HCT116 (cell line): Measurements from ENCODE around the gene CLCA2. TPM values are rescaled to one million over a fixed set of nuclear protein-coding genes. Genes with fewer than 3 reads are reported as not detected.

Experiments used
- ATAC-seq: fragments of 200-7000 bp; cut with Tn5 transposase; 2 replicates; pipeline ENCODE4 v1.9.1; 2020; ENCODE audit warnings: mild to moderate bottlenecking, moderate library complexity
- BruUV-seq: library from RNA; stranded (reverse); fragments of 400-500 nt; replicated peaks from 2 replicates; lab custom pipeline; 2021; lab: Mats Ljungman, UMichigan
- CTCF ChIA-PET: fragments of 300-600 bp; sonication (Branson Sonifier 250); formaldehyde crosslinking; loops from one replicate; lab custom pipeline; 2021; ENCODE audit warnings: antibody characterized with exemption; lab: Charles Lee
- POLR2A ChIA-PET: fragments of 300-600, 350-600 bp; sonication (Branson Sonifier 250); formaldehyde crosslinking; loops from one replicate; lab custom pipeline; 2021; ENCODE audit warnings: antibody characterized with exemption; lab: Charles Lee
- RAD21 ChIA-PET, 2 experiments: fragments of 300-600 bp; sonication (Branson Sonifier 250); formaldehyde crosslinking; loops; one replicate each; lab custom pipeline; 2023; ENCODE audit warnings: low total read pairs in 2 of 2; ENCODE audit not compliant: uncharacterized antibody in 2 of 2, unreplicated experiment in 2 of 2, low non-redundant PET in 1 of 2; lab: Charles Lee
- DNase-seq: peaks from one replicate; pipeline ENCODE4 v3.0.0-alpha.2; 2010; ENCODE audit warnings: low read depth, low spot score
- H2AFZ ChIP-seq: fragments of 200-600 bp; shearing (Covaris generic), sonication (generic); 2 replicates; pipeline ENCODE4 v1.6.1; 2017; ENCODE audit warnings: low read depth, mixed run types, mixed read lengths, antibody characterized with exemption, low read length; ENCODE audit not compliant: poor library complexity, severe bottlenecking
- H3K27ac ChIP-seq: 2 replicates; pipeline ENCODE4 v1.5.1; 2012; ENCODE audit warnings: low read depth, low read length
- H3K27me3 ChIP-seq: fragments of 200-600 bp; sonication (generic); 2 replicates; pipeline ENCODE4 v1.6.1; 2016; ENCODE audit warnings: mixed run types, low read length, mixed read lengths; ENCODE audit not compliant: insufficient read depth
- H3K36me3 ChIP-seq, 2 experiments: fragments of 200-500 bp in 1 of 2; fragments of 200-600 bp in 1 of 2; sonication (Bioruptor generic) in 1 of 2; sonication (generic) in 1 of 2; 2 replicates each; pipeline versions ENCODE4 v1.5.1 to v1.6.1; 2014 to 2016; ENCODE audit warnings: low read length in 2 of 2, inconsistent platforms in 1 of 2, mixed read lengths in 1 of 2, mixed run types in 1 of 2; ENCODE audit not compliant: insufficient read depth in 2 of 2, control insufficient read depth in 1 of 2
- H3K4me1 ChIP-seq, 2 experiments: fragments of 200-600 bp in 1 of 2; sonication (generic) in 1 of 2; 2 replicates each; pipeline versions ENCODE4 v1.5.1 to v1.6.1; 2012 to 2017; ENCODE audit warnings: low read length in 2 of 2, inconsistent platforms in 1 of 2, mild to moderate bottlenecking in 1 of 2, mixed read lengths in 1 of 2, mixed run types in 1 of 2, moderate library complexity in 1 of 2; ENCODE audit not compliant: insufficient read depth in 2 of 2, control insufficient read depth in 1 of 2
- H3K4me2 ChIP-seq: fragments of 200-600 bp; sonication (generic); 2 replicates; pipeline ENCODE4 v1.6.1; 2017; ENCODE audit warnings: mixed run types, low read length, mixed read lengths
- H3K4me3 ChIP-seq, 2 experiments: fragments of 200-600 bp in 1 of 2; sonication (generic) in 1 of 2; replicated peaks in 1 of 2; 2 replicates each; pipeline ENCODE4 v1.5.1; 2011 to 2016; ENCODE audit warnings: low read length in 2 of 2, control low read depth in 1 of 2, low read depth in 1 of 2, mild to moderate bottlenecking in 1 of 2, mixed read lengths in 1 of 2, mixed run types in 1 of 2
- H3K79me2 ChIP-seq: fragments of 200-600 bp; sonication (generic); 2 replicates; pipeline ENCODE4 v1.6.1; 2017; ENCODE audit warnings: mild to moderate bottlenecking, mixed run types, low read length, moderate library complexity, mixed read lengths; ENCODE audit not compliant: insufficient read depth
- H3K9ac ChIP-seq: fragments of 200-600 bp; sonication (generic); 2 replicates; pipeline ENCODE4 v1.6.1; 2016; ENCODE audit warnings: low read length, mixed read lengths
- H3K9me2 ChIP-seq: fragments of 200-600 bp; sonication (generic), shearing (Covaris generic); 2 replicates; pipeline ENCODE4 v1.6.1; 2017; ENCODE audit warnings: mixed run types, mild to moderate bottlenecking, moderate library complexity; ENCODE audit not compliant: insufficient read depth
- H3K9me3 ChIP-seq, 2 experiments: fragments of 200-500 bp in 1 of 2; fragments of 200-600 bp in 1 of 2; sonication (Bioruptor generic) in 1 of 2; sonication (generic) in 1 of 2; 2 replicates each; pipeline ENCODE4 v1.6.1; 2014 to 2017; ENCODE audit warnings: low read length in 2 of 2, mixed read lengths in 2 of 2, inconsistent platforms in 1 of 2, low read depth in 1 of 2, mild to moderate bottlenecking in 1 of 2, mixed run types in 1 of 2, moderate library complexity in 1 of 2; ENCODE audit not compliant: control insufficient read depth in 1 of 2, insufficient read depth in 1 of 2
- H4K20me1 ChIP-seq: fragments of 200-600 bp; sonication (generic), shearing (Covaris generic); 2 replicates; pipeline ENCODE4 v1.6.1; 2017; ENCODE audit warnings: mixed run types, mild to moderate bottlenecking, moderate library complexity; ENCODE audit not compliant: insufficient read depth
- CBX3 ChIP-seq: IDR thresholded peaks from 2 replicates; pipeline ENCODE4 v1.6.1; 2012; ENCODE audit warnings: low read depth
- EZH2 ChIP-seq: fragments of 200-600 bp; sonication (generic); IDR thresholded peaks from 2 replicates; pipeline ENCODE4 v1.6.1; 2017; ENCODE audit warnings: antibody characterized with exemption, mixed run types
- FOSL1 ChIP-seq: IDR thresholded peaks from 2 replicates; pipeline ENCODE4 v1.6.1; 2012; ENCODE audit warnings: low read depth
- YY1 ChIP-seq: IDR thresholded peaks from 2 replicates; pipeline ENCODE4 v1.6.1; 2011; ENCODE audit warnings: low read length, low read depth, moderate library complexity, mild to moderate bottlenecking; ENCODE audit not compliant: insufficient replicate concordance; ENCODE audit errors: extremely low read depth
- ZNF274 ChIP-seq: fragments of 200-500 bp; sonication (Bioruptor generic); IDR thresholded peaks from 2 replicates; pipeline ENCODE4 v1.6.1; 2014; ENCODE audit warnings: mild to moderate bottlenecking, low read depth, low read length, inconsistent platforms
- intact Hi-C: fragments of 100-400 bp; cut with micrococcal nuclease; formaldehyde crosslinking; loops from 2 replicates; pipeline ENCODE4 v1.10.0; 2022
- total RNA-seq: library from RNA; stranded (reverse); gene quantifications from one replicate; pipeline ENCODE4 v1.2.1, GENCODE V29; 2021; ENCODE audit not compliant: unreplicated experiment
- TF ChIP-seq, protein P1 (sequence below): IDR thresholded peaks from 2 replicates; pipeline ENCODE4 v1.6.1; 2012
- TF ChIP-seq, protein P2 (sequence below): IDR thresholded peaks from 2 replicates; pipeline ENCODE4 v1.6.1; 2012; ENCODE audit warnings: low read depth

Gene CLCA2
- total RNA-seq, 1 experiment from 2014 or later: not detected

DNA sequence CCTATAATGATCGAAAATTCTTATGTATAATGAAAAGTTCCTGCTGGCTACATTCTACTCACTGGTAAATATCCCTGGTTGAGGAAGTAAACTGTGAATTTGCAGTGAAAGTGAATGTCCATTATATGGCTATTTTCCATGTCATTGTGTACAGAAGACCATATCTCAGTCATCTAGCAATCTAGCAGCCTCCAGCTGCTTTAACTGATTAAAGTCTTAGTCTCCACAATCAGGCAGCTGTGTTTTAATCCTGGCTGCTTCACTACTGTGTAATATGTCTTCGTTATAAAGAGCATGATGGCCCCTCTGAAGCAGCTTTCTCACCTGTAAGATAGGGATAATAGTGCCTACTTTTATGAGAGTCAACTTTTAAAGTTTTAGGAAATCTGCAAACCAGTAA is 11.4 kb downstream of the CLCA2 start:
- ChIA-PET POLR2A (no interaction called here), RAD21 (no interaction called here), CTCF (no interaction called here)
- Histone ChIP-seq H3K9ac (no peak overlapping the region), H3K9me2 (no peaks in the 10 kb centered on the region), H4K20me1 (no peaks in the 10 kb centered on the region), H3K27me3 (no peaks in the 10 kb centered on the region), H3K9me3 (no peaks in the 10 kb centered on the region), H2AFZ (no peak overlapping the region), H3K79me2 (no peaks in the 10 kb centered on the region), H3K4me1 (no peaks in the 10 kb centered on the region), H3K27ac (no peak overlapping the region), H3K36me3 (no peaks in the 10 kb centered on the region), H3K4me2 (no peak overlapping the region), H3K4me3 (no peak overlapping the region)
- intact Hi-C loops: no loop called here
- BruUV-seq: no TSS peak
- ATAC-seq: no peak
- TF ChIP-seq, protein P1, sequence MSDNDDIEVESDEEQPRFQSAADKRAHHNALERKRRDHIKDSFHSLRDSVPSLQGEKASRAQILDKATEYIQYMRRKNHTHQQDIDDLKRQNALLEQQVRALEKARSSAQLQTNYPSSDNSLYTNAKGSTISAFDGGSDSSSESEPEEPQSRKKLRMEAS: no peak
- TF ChIP-seq EZH2 (no peak), YY1 (no peak), ZNF274 (no peak), CBX3 (no peak), FOSL1 (no peak)
- TF ChIP-seq, protein P2, sequence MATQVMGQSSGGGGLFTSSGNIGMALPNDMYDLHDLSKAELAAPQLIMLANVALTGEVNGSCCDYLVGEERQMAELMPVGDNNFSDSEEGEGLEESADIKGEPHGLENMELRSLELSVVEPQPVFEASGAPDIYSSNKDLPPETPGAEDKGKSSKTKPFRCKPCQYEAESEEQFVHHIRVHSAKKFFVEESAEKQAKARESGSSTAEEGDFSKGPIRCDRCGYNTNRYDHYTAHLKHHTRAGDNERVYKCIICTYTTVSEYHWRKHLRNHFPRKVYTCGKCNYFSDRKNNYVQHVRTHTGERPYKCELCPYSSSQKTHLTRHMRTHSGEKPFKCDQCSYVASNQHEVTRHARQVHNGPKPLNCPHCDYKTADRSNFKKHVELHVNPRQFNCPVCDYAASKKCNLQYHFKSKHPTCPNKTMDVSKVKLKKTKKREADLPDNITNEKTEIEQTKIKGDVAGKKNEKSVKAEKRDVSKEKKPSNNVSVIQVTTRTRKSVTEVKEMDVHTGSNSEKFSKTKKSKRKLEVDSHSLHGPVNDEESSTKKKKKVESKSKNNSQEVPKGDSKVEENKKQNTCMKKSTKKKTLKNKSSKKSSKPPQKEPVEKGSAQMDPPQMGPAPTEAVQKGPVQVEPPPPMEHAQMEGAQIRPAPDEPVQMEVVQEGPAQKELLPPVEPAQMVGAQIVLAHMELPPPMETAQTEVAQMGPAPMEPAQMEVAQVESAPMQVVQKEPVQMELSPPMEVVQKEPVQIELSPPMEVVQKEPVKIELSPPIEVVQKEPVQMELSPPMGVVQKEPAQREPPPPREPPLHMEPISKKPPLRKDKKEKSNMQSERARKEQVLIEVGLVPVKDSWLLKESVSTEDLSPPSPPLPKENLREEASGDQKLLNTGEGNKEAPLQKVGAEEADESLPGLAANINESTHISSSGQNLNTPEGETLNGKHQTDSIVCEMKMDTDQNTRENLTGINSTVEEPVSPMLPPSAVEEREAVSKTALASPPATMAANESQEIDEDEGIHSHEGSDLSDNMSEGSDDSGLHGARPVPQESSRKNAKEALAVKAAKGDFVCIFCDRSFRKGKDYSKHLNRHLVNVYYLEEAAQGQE: no peak
- DNase-seq: no peak
